RKO (cell line): ENCODE data around the gene CEP83.
"Not testable (repeated sequence)": the region's sequence is repeated elsewhere in the genome, so short reads cannot be mapped to it uniquely, and the experiment has no call there.

ENCODE experiments used
- DNase-seq: peaks from one replicate; pipeline ENCODE4 v3.0.0-alpha.2; 2016; ENCODE audit warnings: low spot score

CEP83 gene

GRCh38 chr12:94433744-94434143 lies 25.9 kb downstream of the CEP83 start:
- DNase-seq = no peak

GRCh38 chr12:94430304-94430703 lies 29.4 kb downstream of the CEP83 start:
- DNase-seq = no peak

- DNase-seq = no peak
Observed at GRCh38 chr12:94429633-94430032, 30.0 kb downstream of the CEP83 start.

GRCh38 chr12:94429191-94429590 lies 30.5 kb downstream of the CEP83 start:
- no peak for DNase-seq

- no peak for DNase-seq
Observed at GRCh38 chr12:94427501-94428381, 31.9 kb downstream of the CEP83 start.

- no peak for DNase-seq
Observed at GRCh38 chr12:94426049-94426448, 33.6 kb downstream of the CEP83 start.

GRCh38 chr12:94424830-94425229 lies 34.8 kb downstream of the CEP83 start:
- not testable (repeated sequence) for DNase-seq

- no peak for DNase-seq
Observed at GRCh38 chr12:94421868-94422740, 37.6 kb downstream of the CEP83 start.

GRCh38 chr12:94418517-94418916 lies 41.1 kb downstream of the CEP83 start:
- no peak for DNase-seq

- DNase-seq = no peak
Observed at GRCh38 chr12:94416613-94417012, 43.1 kb downstream of the CEP83 start.

GRCh38 chr12:94415066-94415465 lies 44.6 kb downstream of the CEP83 start:
- DNase-seq = no peak

GRCh38 chr12:94405413-94406116 lies 54.1 kb downstream of the CEP83 start:
- no peak for DNase-seq

- DNase-seq = no peak
Observed at GRCh38 chr12:94404854-94405253, 54.8 kb downstream of the CEP83 start.

- DNase-seq = no peak
Observed at GRCh38 chr12:94401326-94401725, 58.3 kb downstream of the CEP83 start.

- DNase-seq = not testable (repeated sequence)
Observed at GRCh38 chr12:94398685-94399084, 61.0 kb downstream of the CEP83 start.

GRCh38 chr12:94397401-94397800 lies 62.3 kb downstream of the CEP83 start:
- no peak for DNase-seq

- not testable (repeated sequence) for DNase-seq
Observed at GRCh38 chr12:94396014-94396413, 63.7 kb downstream of the CEP83 start.

GRCh38 chr12:94390130-94390485 lies 69.6 kb downstream of the CEP83 start:
- DNase-seq = no peak

- DNase-seq = not testable (repeated sequence)
Observed at GRCh38 chr12:94389482-94390129, 70.1 kb downstream of the CEP83 start.

GRCh38 chr12:94386422-94386821 lies 73.2 kb downstream of the CEP83 start:
- no peak for DNase-seq

GRCh38 chr12:94384030-94384429 lies 75.6 kb downstream of the CEP83 start:
- no peak for DNase-seq

GRCh38 chr12:94380507-94380906 lies 79.2 kb downstream of the CEP83 start:
- no peak for DNase-seq
